ENCODE results near the gene LSM2.

- TF ChIP-seq, protein P1, sequence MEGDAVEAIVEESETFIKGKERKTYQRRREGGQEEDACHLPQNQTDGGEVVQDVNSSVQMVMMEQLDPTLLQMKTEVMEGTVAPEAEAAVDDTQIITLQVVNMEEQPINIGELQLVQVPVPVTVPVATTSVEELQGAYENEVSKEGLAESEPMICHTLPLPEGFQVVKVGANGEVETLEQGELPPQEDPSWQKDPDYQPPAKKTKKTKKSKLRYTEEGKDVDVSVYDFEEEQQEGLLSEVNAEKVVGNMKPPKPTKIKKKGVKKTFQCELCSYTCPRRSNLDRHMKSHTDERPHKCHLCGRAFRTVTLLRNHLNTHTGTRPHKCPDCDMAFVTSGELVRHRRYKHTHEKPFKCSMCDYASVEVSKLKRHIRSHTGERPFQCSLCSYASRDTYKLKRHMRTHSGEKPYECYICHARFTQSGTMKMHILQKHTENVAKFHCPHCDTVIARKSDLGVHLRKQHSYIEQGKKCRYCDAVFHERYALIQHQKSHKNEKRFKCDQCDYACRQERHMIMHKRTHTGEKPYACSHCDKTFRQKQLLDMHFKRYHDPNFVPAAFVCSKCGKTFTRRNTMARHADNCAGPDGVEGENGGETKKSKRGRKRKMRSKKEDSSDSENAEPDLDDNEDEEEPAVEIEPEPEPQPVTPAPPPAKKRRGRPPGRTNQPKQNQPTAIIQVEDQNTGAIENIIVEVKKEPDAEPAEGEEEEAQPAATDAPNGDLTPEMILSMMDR (IDR thresholded peaks at IDR 0.05; ENCODE audit: poor library complexity): peak; percentile 13
- TF ChIP-seq EZH2 (IDR thresholded peaks at IDR 0.05; ENCODE audit: borderline replicate concordance) (no peak), EZH2phosphoT487 (IDR thresholded peaks at IDR 0.05; ENCODE audit: low read depth, severe bottlenecking, unreplicated experiment) (no peak)
Measured at GRCh38 chr6:31836474-31837368, 30.0 kb upstream of the LSM2 start.

Measured in hepatocyte (in vitro differentiated cells).